ENCODE results near the gene GPR3. TPM values are rescaled to one million over a fixed set of nuclear protein-coding genes. Genes with fewer than 3 reads are reported as not detected.
A peak's percentile ranks its signal among the peaks of the same experiment; 100 is the strongest.

GPR3 gene
- total RNA-seq, 1 experiment from 2014 or later, result 6.9 TPM

DNA sequence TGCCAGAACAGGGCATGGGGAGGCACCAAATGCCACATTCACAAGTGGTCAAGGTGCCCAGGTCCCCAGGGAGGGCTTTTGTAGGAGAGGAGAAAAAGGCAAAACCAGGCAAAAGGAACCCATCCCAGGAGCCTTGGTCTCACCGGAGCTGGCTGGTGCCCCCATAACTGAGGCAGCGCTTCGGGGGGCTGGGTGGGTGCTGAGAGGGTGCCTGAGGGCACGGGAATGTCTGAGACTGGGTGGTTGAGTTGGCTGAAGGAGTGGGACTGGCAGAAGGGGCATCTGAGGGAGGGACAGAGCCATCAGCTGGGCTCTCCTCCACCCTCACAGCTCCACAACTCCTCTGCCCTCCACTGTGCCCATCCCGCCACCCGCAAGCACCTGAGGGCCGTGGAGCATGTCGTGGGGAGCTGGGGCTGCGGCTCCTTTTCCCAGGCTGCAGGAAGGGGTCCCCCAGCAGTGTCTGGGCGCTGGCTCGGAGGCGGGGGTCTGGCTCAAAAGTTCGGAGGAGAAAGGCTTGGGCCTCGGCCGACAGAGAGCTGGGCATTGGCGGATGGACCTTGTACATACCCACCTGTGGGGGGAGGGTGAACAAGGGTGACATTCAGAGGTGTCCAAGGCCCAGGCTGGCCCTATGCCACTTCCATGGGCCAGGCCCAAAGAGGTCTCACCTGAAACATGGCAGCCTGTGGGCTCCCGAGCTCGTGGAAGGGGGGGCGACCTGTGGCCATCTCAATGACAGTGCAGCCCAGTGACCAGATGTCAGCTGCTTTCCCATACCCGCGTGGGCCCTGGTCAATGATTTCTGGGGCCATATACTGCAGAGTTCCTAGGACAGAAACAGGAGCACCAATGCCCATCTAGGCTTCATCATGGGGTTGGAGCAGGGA, 34.1 kb upstream of the GPR3 start:
- no peak for DNase-seq (ENCODE audit: low spot score)

GRCh38 chr1:27358928-27359313, 33.5 kb upstream of the GPR3 start:
- in situ Hi-C loops (cut with HindIII; ENCODE audit: low sequenced_read_pairs), result no loop called here
- DNase-seq (ENCODE audit: low spot score), result no peak

More for the DNA sequence above, 34.1 kb upstream of the GPR3 start:
- in situ Hi-C loops (cut with HindIII; ENCODE audit: low sequenced_read_pairs), result no loop called here

GRCh38 chr1:27359822-27360158, 32.6 kb upstream of the GPR3 start:
- DNase-seq (ENCODE audit: low spot score), result no peak
- in situ Hi-C loops (cut with HindIII; ENCODE audit: low sequenced_read_pairs), result no loop called here

- in situ Hi-C loops (cut with HindIII; ENCODE audit: low sequenced_read_pairs), result no loop called here
- no peak for DNase-seq (ENCODE audit: low spot score)
Observed at GRCh38 chr1:27360159-27361043, 32.0 kb upstream of the GPR3 start.

- DNase-seq (ENCODE audit: low spot score), result no peak
- in situ Hi-C loops (cut with HindIII; ENCODE audit: low sequenced_read_pairs), result no loop called here
Observed at GRCh38 chr1:27361044-27361402, 31.4 kb upstream of the GPR3 start.

DNA sequence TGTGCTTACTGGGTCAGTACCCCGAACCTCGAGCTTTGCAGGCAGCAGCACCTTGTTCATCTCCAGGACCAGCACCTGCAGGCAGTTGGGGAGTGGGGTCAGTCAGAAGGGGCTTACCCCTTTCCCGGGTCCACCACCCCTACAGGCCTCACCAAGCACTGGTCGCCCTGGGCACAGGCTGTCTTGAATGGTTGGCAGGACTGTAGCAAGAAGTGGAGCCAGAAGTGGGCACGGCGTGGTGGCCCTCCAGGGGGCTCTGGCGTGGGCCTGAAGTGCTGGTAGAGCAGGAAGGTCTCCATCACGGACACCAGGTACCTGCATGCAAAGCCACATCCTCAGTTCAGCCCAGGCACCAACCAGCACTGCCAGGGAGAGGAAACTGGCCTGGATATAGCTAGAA, 30.9 kb upstream of the GPR3 start:
- in situ Hi-C loops (cut with HindIII; ENCODE audit: low sequenced_read_pairs), result no loop called here

GRCh38 chr1:27363766-27364695, 28.4 kb upstream of the GPR3 start:
- no peak for DNase-seq (ENCODE audit: low spot score)
- in situ Hi-C loops (cut with HindIII; ENCODE audit: low sequenced_read_pairs), result no loop called here

More for the DNA sequence above, 30.9 kb upstream of the GPR3 start:
- DNase-seq (ENCODE audit: low spot score), result no peak

DNA sequence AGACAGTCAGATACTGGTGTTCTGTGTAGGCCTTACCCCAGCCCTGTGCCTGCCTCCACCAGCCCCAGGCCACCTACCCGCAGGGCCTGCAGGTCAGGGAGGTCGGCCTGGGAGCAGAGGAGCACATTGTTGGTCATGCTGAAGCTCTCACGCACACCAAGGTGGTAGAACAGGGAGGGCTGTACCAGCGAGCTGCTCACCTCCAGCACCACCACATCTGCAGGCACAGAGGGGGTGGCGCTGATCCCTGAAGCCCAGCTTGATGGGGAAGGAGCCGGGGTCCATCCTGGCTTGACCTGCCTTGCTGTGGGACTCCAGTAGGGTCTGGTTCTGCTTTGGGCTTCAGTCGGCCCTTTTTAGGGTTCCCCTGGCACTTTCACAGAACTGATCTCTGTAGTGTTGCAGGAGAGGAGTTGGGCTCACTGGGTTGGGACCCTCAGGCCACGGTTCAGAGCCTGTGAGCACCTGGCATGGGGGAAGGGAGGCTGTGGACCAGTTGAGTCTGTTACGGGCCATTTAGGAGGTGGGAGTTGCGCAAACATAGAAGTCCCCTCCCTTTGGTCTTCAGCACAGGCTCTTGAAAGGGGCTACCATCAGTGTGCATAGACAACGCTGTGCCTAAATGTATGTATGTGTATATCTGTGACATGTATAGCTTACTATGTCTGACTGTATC, 27.6 kb upstream of the GPR3 start:
- in situ Hi-C loops (cut with HindIII; ENCODE audit: low sequenced_read_pairs), result no loop called here

GRCh38 chr1:27365372-27366112, 26.9 kb upstream of the GPR3 start:
- peak; percentile 93 for DNase-seq (ENCODE audit: low spot score)
- in situ Hi-C loops (cut with HindIII; ENCODE audit: low sequenced_read_pairs), result no loop called here

More for the DNA sequence above, 27.6 kb upstream of the GPR3 start:
- DNase-seq (ENCODE audit: low spot score), result no peak

GRCh38 chr1:27366113-27366410, 26.4 kb upstream of the GPR3 start:
- DNase-seq (ENCODE audit: low spot score), result peak; percentile 76
- in situ Hi-C loops (cut with HindIII; ENCODE audit: low sequenced_read_pairs), result no loop called here

- in situ Hi-C loops (cut with HindIII; ENCODE audit: low sequenced_read_pairs), result no loop called here
- DNase-seq (ENCODE audit: low spot score), result peak; percentile 91
Observed at GRCh38 chr1:27366411-27367159, 25.8 kb upstream of the GPR3 start, which contains the start of gene MAP3K6. Gene MAP3K6, minus strand, starts transcription at chr1:27366961. Its CDS starts 364 bp downstream, at chr1:27366597.

DNA sequence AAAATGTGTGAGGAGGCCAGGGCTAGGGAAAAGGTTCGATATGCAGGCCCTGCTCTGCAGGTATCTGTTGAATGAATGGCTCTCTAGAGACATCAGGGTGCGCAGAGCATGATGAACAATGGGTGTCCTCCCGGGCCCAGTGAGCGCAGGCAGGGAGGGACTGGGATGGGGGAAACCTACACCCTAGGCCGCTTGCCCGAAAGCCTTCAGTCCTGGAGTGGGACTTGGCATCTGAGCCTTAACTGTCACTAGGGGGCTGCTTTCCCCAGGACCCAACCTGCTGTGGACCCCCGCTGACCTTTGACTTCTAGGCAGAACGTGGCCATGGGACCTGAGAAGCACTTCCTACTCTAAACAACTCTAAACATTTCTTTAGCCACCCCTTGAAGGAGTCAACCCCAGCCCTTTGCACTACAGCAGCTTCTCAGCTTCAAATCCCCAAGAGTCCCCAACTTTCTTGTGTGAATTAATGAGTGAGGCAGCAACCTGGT, 25.2 kb upstream of the GPR3 start:
- in situ Hi-C loops (cut with HindIII; ENCODE audit: low sequenced_read_pairs), result no loop called here
- DNase-seq (ENCODE audit: low spot score), result no peak

GRCh38 chr1:27368869-27369582, 23.4 kb upstream of the GPR3 start:
- peak; percentile 47 for DNase-seq (ENCODE audit: low spot score)
- in situ Hi-C loops (cut with HindIII; ENCODE audit: low sequenced_read_pairs), result no loop called here

DNA sequence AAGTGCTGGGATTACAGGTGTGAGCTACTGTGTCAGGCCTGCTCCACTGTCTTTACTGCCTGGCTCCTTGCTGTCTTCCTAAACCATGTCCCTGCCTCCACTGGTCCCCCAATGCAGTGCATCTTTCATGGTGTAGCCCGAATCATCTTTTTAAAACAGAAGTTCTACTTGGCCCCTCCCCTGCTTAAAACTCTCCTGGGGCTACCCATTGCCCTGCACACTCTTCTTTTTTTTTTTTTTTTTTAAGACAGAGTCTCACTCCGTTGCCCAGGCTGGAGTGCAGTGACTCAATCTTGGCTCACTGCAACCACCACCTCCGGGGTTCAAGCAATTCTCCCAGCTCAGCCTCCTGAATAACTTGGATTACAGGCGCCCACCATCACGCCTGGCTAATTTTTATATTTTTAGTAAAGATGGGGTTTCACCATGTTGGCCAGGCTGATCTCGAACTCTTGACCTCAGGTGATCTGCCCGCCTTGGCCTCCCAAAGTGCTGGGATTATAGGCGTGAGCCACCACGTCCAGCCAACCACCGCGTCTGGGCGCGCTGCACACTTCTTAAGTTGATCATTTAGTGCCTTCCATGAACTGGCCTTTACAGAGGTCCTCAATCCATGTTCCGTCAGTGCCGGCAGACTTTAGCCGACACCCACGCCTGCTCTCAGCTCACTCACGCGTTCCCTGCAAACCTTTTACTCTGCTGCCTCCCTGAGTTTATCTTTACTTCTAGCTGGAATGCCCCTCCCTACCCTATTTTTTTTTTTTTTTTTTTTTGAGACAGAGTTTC, 20.2 kb upstream of the GPR3 start:
- in situ Hi-C loops (cut with HindIII; ENCODE audit: low sequenced_read_pairs), result no loop called here

GRCh38 chr1:27372808-27373690, 19.4 kb upstream of the GPR3 start:
- in situ Hi-C loops (cut with HindIII; ENCODE audit: low sequenced_read_pairs), result no loop called here
- DNase-seq (ENCODE audit: low spot score), result peak; percentile 33

More for the DNA sequence above, 20.2 kb upstream of the GPR3 start:
- DNase-seq (ENCODE audit: low spot score), result no peak
